ENCODE data around the gene CLDND2.

DNA sequence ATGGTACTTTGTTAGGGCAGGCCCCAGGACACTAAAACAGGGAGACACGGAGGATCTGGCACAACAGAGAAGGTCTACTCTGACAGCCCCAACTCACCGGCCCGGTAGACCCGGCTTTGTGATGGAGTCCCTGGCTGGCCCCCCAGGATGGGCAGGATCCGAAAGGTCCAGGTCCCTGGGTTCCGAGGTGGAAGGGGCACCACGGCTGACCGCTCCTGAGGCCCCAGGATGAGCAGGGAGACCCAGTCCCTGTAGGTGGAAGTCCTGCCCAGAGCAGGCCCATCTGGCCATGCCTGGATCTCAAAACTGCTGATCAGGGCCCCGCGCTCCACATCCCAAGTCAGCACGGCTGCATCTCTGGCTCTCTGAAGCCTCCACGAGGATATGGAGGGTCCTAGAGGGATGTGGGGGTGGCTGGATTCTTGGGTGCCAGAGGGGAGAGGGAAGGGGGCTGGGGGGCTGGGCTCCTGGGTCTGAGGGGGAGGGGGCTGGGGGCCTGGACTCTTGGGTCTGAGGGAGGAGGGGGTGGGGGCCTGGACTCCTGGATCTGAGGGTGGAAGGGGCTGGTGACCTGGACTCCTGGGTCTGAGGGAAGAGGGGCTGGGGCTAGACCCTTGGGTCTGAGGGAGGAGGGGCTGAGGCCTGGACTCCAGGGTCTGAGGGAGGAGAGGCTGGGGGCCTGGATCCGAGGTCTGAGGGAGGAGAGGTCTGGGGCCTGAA, 31.5 kb downstream of the CLDND2 start:
- TF ChIP-seq POLR2AphosphoS5 (IDR thresholded peaks at IDR 0.05; ENCODE audit: low read depth) (no peak), SPI1 (IDR thresholded peaks at IDR 0.05; ENCODE audit: borderline replicate concordance, low read depth) (no peak)
- TF ChIP-seq, protein P1, sequence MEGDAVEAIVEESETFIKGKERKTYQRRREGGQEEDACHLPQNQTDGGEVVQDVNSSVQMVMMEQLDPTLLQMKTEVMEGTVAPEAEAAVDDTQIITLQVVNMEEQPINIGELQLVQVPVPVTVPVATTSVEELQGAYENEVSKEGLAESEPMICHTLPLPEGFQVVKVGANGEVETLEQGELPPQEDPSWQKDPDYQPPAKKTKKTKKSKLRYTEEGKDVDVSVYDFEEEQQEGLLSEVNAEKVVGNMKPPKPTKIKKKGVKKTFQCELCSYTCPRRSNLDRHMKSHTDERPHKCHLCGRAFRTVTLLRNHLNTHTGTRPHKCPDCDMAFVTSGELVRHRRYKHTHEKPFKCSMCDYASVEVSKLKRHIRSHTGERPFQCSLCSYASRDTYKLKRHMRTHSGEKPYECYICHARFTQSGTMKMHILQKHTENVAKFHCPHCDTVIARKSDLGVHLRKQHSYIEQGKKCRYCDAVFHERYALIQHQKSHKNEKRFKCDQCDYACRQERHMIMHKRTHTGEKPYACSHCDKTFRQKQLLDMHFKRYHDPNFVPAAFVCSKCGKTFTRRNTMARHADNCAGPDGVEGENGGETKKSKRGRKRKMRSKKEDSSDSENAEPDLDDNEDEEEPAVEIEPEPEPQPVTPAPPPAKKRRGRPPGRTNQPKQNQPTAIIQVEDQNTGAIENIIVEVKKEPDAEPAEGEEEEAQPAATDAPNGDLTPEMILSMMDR (IDR thresholded peaks at IDR 0.05; ENCODE audit: insufficient read depth, low read length), result no peak
- TF ChIP-seq, protein P2, sequence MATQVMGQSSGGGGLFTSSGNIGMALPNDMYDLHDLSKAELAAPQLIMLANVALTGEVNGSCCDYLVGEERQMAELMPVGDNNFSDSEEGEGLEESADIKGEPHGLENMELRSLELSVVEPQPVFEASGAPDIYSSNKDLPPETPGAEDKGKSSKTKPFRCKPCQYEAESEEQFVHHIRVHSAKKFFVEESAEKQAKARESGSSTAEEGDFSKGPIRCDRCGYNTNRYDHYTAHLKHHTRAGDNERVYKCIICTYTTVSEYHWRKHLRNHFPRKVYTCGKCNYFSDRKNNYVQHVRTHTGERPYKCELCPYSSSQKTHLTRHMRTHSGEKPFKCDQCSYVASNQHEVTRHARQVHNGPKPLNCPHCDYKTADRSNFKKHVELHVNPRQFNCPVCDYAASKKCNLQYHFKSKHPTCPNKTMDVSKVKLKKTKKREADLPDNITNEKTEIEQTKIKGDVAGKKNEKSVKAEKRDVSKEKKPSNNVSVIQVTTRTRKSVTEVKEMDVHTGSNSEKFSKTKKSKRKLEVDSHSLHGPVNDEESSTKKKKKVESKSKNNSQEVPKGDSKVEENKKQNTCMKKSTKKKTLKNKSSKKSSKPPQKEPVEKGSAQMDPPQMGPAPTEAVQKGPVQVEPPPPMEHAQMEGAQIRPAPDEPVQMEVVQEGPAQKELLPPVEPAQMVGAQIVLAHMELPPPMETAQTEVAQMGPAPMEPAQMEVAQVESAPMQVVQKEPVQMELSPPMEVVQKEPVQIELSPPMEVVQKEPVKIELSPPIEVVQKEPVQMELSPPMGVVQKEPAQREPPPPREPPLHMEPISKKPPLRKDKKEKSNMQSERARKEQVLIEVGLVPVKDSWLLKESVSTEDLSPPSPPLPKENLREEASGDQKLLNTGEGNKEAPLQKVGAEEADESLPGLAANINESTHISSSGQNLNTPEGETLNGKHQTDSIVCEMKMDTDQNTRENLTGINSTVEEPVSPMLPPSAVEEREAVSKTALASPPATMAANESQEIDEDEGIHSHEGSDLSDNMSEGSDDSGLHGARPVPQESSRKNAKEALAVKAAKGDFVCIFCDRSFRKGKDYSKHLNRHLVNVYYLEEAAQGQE (IDR thresholded peaks at IDR 0.05; ENCODE audit: insufficient replicate concordance, low read depth), result no peak
